DMS153 treated with DMSO at 0.1 percent for 48 hours (cell line): ENCODE data around the gene KL.

Experiments used
- DNase-seq: peaks from one replicate; lab custom pipeline; 2025; ENCODE audit not compliant: unreplicated experiment; lab: John Stamatoyannopoulos, UW

The KL gene

GRCh38 chr13:33033986-33034385, 17.8 kb downstream of the KL start:
- DNase-seq = no peak

- no peak for DNase-seq
Observed at GRCh38 chr13:33034882-33035520, 18.8 kb downstream of the KL start.

GRCh38 chr13:33037673-33038072, 21.4 kb downstream of the KL start:
- DNase-seq = no peak

GRCh38 chr13:33040090-33040489, 23.9 kb downstream of the KL start:
- no peak for DNase-seq

- no peak for DNase-seq
Observed at GRCh38 chr13:33045851-33046592, 29.8 kb downstream of the KL start.

GRCh38 chr13:33050161-33050560, 33.9 kb downstream of the KL start:
- DNase-seq = no peak

GRCh38 chr13:33051632-33052031, 35.4 kb downstream of the KL start:
- DNase-seq = no peak

GRCh38 chr13:33052506-33053280, 36.5 kb downstream of the KL start:
- DNase-seq = no peak

- no peak for DNase-seq
Observed at GRCh38 chr13:33053397-33054066, 37.3 kb downstream of the KL start.

- no peak for DNase-seq
Observed at GRCh38 chr13:33057019-33057780, 41.0 kb downstream of the KL start.

- DNase-seq = no peak
Observed at GRCh38 chr13:33058776-33059327, 42.6 kb downstream of the KL start.

- no peak for DNase-seq
Observed at GRCh38 chr13:33060815-33061214, 44.6 kb downstream of the KL start.

GRCh38 chr13:33066329-33066728, 50.1 kb downstream of the KL start:
- DNase-seq = no peak

GRCh38 chr13:33069365-33069764, 53.1 kb downstream of the KL start:
- no peak for DNase-seq

- DNase-seq = no peak
Observed at GRCh38 chr13:33070713-33071112, 54.5 kb downstream of the KL start.

- no peak for DNase-seq
Observed at GRCh38 chr13:33072282-33072681, 56.1 kb downstream of the KL start.

- DNase-seq = no peak
Observed at GRCh38 chr13:33072759-33073158, 56.5 kb downstream of the KL start.

GRCh38 chr13:33073338-33073737, 57.1 kb downstream of the KL start:
- DNase-seq = no peak

GRCh38 chr13:33076001-33076992, 60.1 kb downstream of the KL start:
- DNase-seq = no peak
